Motor neuron (in vitro differentiated cells): ENCODE measurements around the gene CRYBG1. TPM values are rescaled to one million over a fixed set of nuclear protein-coding genes. Genes with fewer than 3 reads are reported as not detected.

Experiments
- ATAC-seq, 8 experiments: fragments of 200-7000 bp; cut with Tn5 transposase; replicated peaks in 6 of 8; 2 replicates each; pipeline ENCODE4 v1.8.0; 2021; ENCODE audit warnings: mild to moderate bottlenecking in 8 of 8, moderate library complexity in 8 of 8
- H3K27ac ChIP-seq, 2 donors: fragments of 250-450 bp; sonication (Bioruptor Pico); 2 replicates each; pipeline ENCODE4 v1.9.0; 2021; ENCODE audit warnings: antibody characterized with exemption in 2 of 2, mild to moderate bottlenecking in 2 of 2, moderate library complexity in 1 of 2
- H3K4me1 ChIP-seq, 2 donors: fragments of 250-450 bp; sonication (Bioruptor Pico); replicated peaks in 1 of 2; 2 replicates each; pipeline ENCODE4 v1.6.1; 2021; ENCODE audit warnings: antibody characterized with exemption in 2 of 2, mild to moderate bottlenecking in 2 of 2, moderate library complexity in 1 of 2
- H3K4me3 ChIP-seq, 5 donors: fragments of 250-450 bp; sonication (Bioruptor Pico); 2 replicates each; pipeline ENCODE4 v1.9.0; 2021; ENCODE audit warnings: antibody characterized with exemption in 5 of 5, mild to moderate bottlenecking in 5 of 5, moderate library complexity in 4 of 5
- WGBS, 10 experiments: fragments of 450-650 bp; shearing (Covaris generic); methylation state at CpG; one replicate each; pipeline ENCODE4 v1.0.0; 2022; 5-methylcytosine and 5-hydroxymethylcytosine counted together
- in situ Hi-C, 9 experiments: fragments of 400-800 bp; cut with MboI; loops; one replicate each; pipeline ENCODE4 v1.15.0; 2021; ENCODE audit warnings: low sequenced_read_pairs in 9 of 9, low pct_unique_long_range_greater_than_20kb in 2 of 9; ENCODE audit not compliant: unreplicated experiment in 9 of 9
- total RNA-seq, 8 experiments: library from RNA; unstranded; fragments of 300-600 nt; gene quantifications; 2 replicates each; pipeline versions ENCODE4 v1.2.3 to v1.2.4, GENCODE V29; 2022

CRYBG1 gene
- total RNA-seq, 8 experiments from 2014 or later = 0.42 to 11.6 (median 0.67) TPM

GRCh38 chr6:106618324-106618723 lies 257.8 kb downstream of the CRYBG1 start:
- Histone ChIP-seq H3K4me3 (no peak overlapping the region), H3K27ac (no peak overlapping the region), H3K4me1 (no peaks in the 10 kb centered on the region)
- in situ Hi-C loops = no loop called here
- no peak for ATAC-seq
- WGBS, 10 experiments = 69 to 100% (median 85%) methylated on average over 1 to 3 of the region's 3 CpGs

GRCh38 chr6:106619223-106619622 lies 258.7 kb downstream of the CRYBG1 start:
- no peak for ATAC-seq
- H3K4me3 ChIP-seq = no peak overlapping the region
- 60 to 100% (median 83%) methylated on average over 1 of the region's 1 CpG; no CpG with 5 or more reads in 3 of the 10 experiments for WGBS, 10 experiments
- H3K4me1 ChIP-seq = no peaks in the 10 kb centered on the region
- no peak overlapping the region for H3K27ac ChIP-seq
- in situ Hi-C loops = no loop called here

- no peak overlapping the region for H3K27ac ChIP-seq
- peak in 2 of 8 experiments; percentile 26 to 41 for ATAC-seq
Observed at GRCh38 chr6:106620931-106621672, 260.6 kb downstream of the CRYBG1 start.

More at GRCh38 chr6:106620931-106621672, 260.6 kb downstream of the CRYBG1 start:
- Histone ChIP-seq H3K4me3 (no peak overlapping the region), H3K4me1 (no peaks in the 10 kb centered on the region)
- WGBS, 10 experiments = 37 to 92% (median 82%) methylated on average over 1 to 3 of the region's 3 CpGs
- in situ Hi-C loops = no loop called here

Other genes with a start within 250 kb of the CRYBG1 start
- gene ATG5, start 35.0 kb upstream of the CRYBG1 start, total RNA-seq = 10 to 100 TPM; 19.3 to 39.2 (median 28.4) TPM